ENCODE data around the gene MRPS12. TPM values are rescaled to one million over a fixed set of nuclear protein-coding genes. Genes with fewer than 3 reads are reported as not detected.

The MRPS12 gene
- total RNA-seq, 1 experiment from 2014 or later, result 81.3 TPM

DNA sequence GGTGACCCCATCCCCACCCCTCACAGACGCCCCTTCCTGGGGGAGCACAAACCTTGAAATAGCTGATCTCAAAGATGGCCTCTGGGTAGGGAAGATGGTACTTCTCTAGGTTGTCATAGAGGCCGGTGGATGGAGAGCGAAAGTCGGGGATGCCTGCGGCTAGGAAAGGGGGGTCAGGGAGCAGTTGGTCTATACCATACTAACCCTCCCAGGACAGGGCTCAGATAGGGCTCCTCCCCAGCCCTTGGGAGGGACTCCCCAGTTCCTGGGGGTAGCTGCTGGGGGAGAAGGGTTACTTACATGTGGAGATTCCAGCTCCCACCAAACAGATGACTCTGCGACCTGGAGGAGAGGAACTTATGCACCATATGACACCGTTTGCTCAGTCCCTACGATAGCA, 40.9 kb upstream of the MRPS12 start:
- Mint-ChIP-seq H3K27me3 (ENCODE audit: low read depth) (no peaks in the 10 kb centered on the region), H3K4me1 (no peaks in the 10 kb centered on the region), H3K36me3 (ENCODE audit: insufficient read depth in 1 of 3, low read depth in 3 of 3) (no peaks in the 10 kb centered on the region), H3K4me3 (no peak overlapping the region), H3K9me3 (no peaks in the 10 kb centered on the region), H3K27ac (no peak overlapping the region; a peak in 3 of 7 replicates)
- no peak overlapping the region for H2AFZ ChIP-seq (ENCODE audit: low read length)
- H3K23ac ChIP-seq (ENCODE audit: insufficient read length, low read depth, low read length), result no peak overlapping the region
- no peak overlapping the region for H2BK15ac ChIP-seq (ENCODE audit: low read depth, low read length)
- no peaks in the 10 kb centered on the region for H3K9me3 ChIP-seq (ENCODE audit: control insufficient read depth, low read depth, low read length)
- H3K4me1 ChIP-seq (ENCODE audit: insufficient read depth, low read length), result no peaks in the 10 kb centered on the region
- no peak overlapping the region for H4K91ac ChIP-seq (ENCODE audit: insufficient read length, low read depth, low read length)
- no peak overlapping the region for H3K4ac ChIP-seq (ENCODE audit: low read depth, low read length)
- no peak overlapping the region for H4K5ac ChIP-seq (ENCODE audit: insufficient read length, low read depth, low read length)
- H2BK20ac ChIP-seq (ENCODE audit: low read depth, low read length, poor library complexity, severe bottlenecking), result no peak overlapping the region
- no peak overlapping the region for H2BK120ac ChIP-seq (ENCODE audit: low read depth, low read length, poor library complexity, severe bottlenecking)
- H3K27me3 ChIP-seq (ENCODE audit: insufficient read depth, low read length), result no peaks in the 10 kb centered on the region
- H3K79me1 ChIP-seq (ENCODE audit: insufficient read depth, low read depth, low read length, poor library complexity, severe bottlenecking), result no peaks in the 10 kb centered on the region
- no peaks in the 10 kb centered on the region for H3K79me2 ChIP-seq (ENCODE audit: insufficient read depth, low read length)
- no peak overlapping the region for H4K8ac ChIP-seq (replicated peaks; ENCODE audit: insufficient read length, low read depth, low read length)
- no peak overlapping the region for H3K27ac ChIP-seq (ENCODE audit: insufficient read length, low read depth, low read length)
- no CpG with 5 or more reads among the region's 8 CpGs for WGBS (ENCODE audit: extremely low coverage, insufficient read length, low lambda C conversion rate)
- TF ChIP-seq, protein P1, sequence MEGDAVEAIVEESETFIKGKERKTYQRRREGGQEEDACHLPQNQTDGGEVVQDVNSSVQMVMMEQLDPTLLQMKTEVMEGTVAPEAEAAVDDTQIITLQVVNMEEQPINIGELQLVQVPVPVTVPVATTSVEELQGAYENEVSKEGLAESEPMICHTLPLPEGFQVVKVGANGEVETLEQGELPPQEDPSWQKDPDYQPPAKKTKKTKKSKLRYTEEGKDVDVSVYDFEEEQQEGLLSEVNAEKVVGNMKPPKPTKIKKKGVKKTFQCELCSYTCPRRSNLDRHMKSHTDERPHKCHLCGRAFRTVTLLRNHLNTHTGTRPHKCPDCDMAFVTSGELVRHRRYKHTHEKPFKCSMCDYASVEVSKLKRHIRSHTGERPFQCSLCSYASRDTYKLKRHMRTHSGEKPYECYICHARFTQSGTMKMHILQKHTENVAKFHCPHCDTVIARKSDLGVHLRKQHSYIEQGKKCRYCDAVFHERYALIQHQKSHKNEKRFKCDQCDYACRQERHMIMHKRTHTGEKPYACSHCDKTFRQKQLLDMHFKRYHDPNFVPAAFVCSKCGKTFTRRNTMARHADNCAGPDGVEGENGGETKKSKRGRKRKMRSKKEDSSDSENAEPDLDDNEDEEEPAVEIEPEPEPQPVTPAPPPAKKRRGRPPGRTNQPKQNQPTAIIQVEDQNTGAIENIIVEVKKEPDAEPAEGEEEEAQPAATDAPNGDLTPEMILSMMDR (conservative IDR thresholded peaks at IDR 0.05), result no peak
- no peaks in the 10 kb centered on the region for H3K23me2 ChIP-seq (ENCODE audit: insufficient read length, low read depth, low read length, poor library complexity, severe bottlenecking)
- no peak overlapping the region for H3K14ac ChIP-seq (ENCODE audit: insufficient read depth, low read length)
- H3K56ac ChIP-seq (ENCODE audit: insufficient read length, low read depth, low read length), result no peak overlapping the region
- H2BK12ac ChIP-seq (ENCODE audit: insufficient read length, low read depth, low read length), result no peak overlapping the region
- no peak overlapping the region for H3T11ph ChIP-seq (ENCODE audit: low read length)
- no peak overlapping the region for H2AK5ac ChIP-seq (ENCODE audit: insufficient read length, low read length)
- H3K4me2 ChIP-seq (ENCODE audit: insufficient read depth, insufficient read length, low read length), result no peak overlapping the region
- H3K9ac ChIP-seq (ENCODE audit: extremely low read depth, insufficient read length, low read length), result no peak overlapping the region
- peaks cover 3% of the 10 kb centered on the region for H4K20me1 ChIP-seq (ENCODE audit: control insufficient read depth, insufficient read depth, insufficient read length)
- no peak overlapping the region for H3K18ac ChIP-seq (ENCODE audit: insufficient read length, low read depth, low read length)
- no peak overlapping the region for H2BK5ac ChIP-seq (ENCODE audit: insufficient read length, low read length)
- no peak for DNase-seq

Data from H9 (cell line).